ENCODE data around the gene ASIC3.
A peak's percentile ranks its signal among the peaks of the same experiment; 100 is the strongest.
"Not testable (repeated sequence)": the region's sequence is repeated elsewhere in the genome, so short reads cannot be mapped to it uniquely, and the experiment has no call there.

Gene ASIC3

DNA sequence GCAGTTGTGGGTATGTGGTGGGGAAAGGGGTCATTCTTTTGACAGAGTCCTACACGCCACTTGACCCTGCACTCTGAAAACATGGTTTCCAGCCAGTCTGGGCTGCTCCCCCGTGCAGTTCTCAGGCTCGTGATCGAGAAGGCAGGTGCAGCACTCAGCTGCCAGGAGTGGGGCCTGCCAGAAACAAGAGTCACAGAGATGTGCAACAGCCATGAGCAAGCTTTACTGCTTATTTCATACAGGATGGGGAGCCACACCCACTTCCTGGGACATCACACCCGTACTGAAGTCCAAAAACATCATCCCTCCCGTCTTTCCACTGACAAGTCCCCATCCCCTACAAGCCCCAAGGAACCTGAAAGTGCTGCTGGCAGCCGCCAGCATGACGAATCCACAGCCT is 33.4 kb upstream of the ASIC3 start:
- peak; percentile 42 for DNase-seq

GRCh38 chr7:151015967-151016366 is 32.4 kb upstream of the ASIC3 start:
- DNase-seq = no peak

- DNase-seq = no peak
Measured at GRCh38 chr7:151016505-151016904, 31.8 kb upstream of the ASIC3 start.

- no peak for DNase-seq
Measured at GRCh38 chr7:151016942-151017341, 31.4 kb upstream of the ASIC3 start.

DNA sequence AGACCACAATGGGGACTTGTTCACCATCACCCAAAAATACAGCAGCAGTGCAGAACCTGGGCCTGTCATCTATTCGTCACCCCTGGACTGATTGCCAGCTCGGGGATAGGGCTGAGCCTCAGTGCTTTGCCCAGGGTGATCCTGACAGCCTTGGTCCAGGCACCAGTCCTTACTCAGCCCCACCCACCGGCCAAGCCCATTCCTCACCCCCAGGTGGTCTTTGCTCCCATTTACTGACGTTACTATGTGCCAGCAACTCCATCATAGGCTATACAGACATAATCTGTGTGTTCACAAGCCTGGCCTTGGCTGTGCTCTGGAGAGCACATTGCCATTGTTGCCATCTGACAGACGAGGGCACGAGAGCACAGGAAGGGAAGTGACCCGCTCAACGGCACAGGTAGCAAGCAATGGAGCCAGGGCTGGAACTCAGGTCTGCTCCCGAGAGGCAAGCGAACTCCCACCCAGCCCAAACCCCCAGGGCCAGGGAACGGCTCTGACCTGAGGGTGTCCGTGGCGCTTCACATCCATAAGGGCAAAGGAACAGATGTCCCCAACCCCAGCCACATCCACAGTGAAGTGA is 30.9 kb upstream of the ASIC3 start:
- DNase-seq = no peak

- DNase-seq = peak; percentile 83
Measured at GRCh38 chr7:151017953-151018420, 30.3 kb upstream of the ASIC3 start.

DNA sequence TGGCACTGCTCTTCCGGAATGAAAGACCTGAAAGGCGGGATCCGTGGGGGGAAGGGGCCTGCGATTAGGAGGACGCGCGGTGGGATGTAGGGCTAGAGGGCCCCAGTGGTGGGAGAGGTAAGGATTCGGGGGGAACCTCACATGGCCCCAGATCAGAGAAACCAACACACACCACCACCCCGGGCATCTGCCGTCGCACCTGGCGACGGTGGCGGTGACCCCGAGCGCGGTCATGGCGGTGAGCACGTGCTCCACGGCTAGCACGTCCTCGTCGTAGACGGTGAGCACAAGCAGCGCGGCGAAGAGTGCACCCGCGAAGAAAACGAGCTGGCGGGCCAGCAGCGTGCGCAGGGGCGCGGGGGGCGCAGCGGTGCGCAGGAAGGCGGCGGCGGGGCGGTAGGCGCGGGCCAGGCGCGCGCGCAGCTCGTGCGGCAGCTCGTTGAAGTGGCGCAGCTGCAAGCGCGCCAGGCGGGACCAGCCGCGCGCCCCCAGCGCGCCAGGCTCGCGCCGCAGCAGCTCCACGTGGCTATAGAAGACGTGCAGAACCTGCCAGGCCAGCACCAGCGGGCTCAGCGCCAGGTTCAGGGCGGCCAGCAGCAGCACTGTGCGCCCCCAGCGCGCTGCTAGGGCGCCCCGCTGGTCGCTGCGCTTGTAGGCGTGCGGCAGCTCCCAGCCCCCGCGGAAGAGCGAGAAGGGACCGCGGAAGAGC is 29.8 kb upstream of the ASIC3 start:
- peak; percentile 44 for DNase-seq

GRCh38 chr7:151019130-151019447 is 29.2 kb upstream of the ASIC3 start:
- DNase-seq = no peak

- DNase-seq = no peak
Measured at GRCh38 chr7:151020231-151020630, 28.1 kb upstream of the ASIC3 start.

- no peak for DNase-seq
Measured at GRCh38 chr7:151023232-151023631, 25.1 kb upstream of the ASIC3 start.

DNA sequence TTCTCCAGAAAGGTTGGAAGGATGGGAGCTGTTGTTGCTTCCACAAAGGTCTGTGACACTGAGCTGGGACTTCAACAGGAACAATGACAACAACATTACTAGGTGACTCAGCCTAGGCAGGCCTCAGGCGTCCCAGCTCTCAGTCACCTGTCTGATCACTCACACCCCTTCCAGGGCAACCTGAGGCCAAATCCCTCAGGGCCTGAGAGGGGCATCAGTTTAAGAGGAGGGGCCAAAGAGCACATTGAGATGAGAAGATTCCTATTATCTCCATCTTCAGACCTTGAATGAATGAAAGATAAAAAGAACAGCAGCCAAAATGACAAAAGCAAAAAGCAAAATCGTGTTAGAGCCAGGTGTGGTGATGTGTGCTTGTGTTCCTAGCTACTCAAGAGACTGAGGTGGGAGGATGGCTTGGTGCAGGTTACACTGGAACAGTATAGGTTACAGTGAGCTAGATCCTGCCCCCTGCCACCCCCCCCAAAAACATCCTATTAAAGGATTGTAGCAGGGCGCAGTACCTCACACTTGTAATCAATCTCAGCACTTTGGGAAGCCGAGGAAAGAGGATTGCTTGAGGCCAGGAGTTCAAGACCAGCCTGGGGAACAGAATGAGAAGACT is 23.8 kb upstream of the ASIC3 start, which contains the start of gene ATG9B:
Gene ATG9B, minus strand, starts transcription at position 60 of the 622 bp plus-strand sequence. CDS start 71 bp downstream, outside the sequence.
- DNase-seq = no peak

- DNase-seq = no peak
Measured at GRCh38 chr7:151025924-151026671, 22.2 kb upstream of the ASIC3 start.

DNA sequence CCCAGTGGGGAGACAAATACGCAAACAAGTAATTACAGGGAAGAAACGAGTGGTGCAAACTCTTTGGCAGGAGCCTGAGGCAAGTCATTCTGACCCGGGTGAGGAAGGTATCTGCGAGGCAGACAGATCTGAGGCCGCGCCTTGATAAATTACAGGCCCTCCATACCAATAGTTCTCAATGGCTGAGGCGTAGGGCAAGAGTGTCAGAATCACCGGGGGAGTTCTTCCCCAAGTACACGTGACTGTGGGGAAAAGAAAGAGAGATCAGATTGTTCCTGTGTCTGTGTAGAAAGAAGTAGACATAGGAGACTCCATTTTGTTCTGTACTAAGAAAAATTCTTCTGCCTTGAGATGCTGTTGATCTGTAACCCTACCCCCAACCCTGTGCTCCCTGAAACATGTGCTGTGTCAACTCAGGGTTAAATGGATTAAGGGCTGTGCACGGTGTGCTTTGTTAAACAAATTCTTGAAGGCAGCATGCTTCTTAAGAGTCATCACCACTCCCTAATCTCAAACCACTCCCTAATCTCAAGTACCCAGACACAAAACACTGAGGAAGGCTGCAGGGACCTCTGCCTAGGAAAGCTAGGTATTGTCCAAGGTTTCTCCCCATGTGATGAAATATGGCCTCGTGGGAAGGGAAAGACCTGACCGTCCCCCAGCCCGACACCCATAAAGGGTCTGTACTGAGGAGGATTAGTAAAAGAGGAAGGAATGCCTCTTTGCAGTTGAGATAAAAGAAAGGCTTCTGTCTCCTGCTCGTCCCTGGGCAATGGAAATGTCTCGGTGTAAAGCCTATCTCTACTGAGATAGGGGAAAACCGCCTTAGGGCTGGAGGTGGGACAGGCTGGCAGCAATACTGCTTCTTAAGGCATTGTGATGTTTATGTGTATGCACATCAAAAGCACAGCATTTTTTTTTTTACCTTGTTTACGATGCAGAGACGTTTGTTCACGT is 21.3 kb upstream of the ASIC3 start:
- DNase-seq = not testable (repeated sequence)

DNA sequence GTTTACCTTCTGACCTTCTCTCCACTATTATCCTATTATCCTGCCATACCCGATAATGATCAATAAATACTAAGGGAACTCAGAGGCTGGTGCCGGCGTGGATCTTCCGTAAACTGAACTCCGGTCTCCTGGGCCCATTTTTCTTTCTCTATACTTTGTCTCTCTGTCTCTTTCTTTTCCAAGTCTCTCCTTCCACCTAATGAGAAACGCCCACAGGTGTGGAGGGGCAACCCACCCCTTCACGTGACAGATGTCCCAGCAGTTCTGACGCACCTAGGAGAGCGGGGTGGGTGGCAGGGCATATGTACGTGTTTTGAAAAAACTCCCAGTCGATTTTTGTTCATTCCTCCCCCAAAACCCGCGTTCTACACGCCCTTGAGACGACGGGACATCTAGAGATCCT is 20.6 kb upstream of the ASIC3 start:
- DNase-seq = not testable (repeated sequence)

GRCh38 chr7:151028131-151028947 is 20.0 kb upstream of the ASIC3 start, which contains the start of gene ABCB8:
Gene ABCB8, plus strand, starts transcription at chr7:151028450. Its CDS starts 66 bp downstream, at chr7:151028516.
- DNase-seq = peak; percentile 100

DNA sequence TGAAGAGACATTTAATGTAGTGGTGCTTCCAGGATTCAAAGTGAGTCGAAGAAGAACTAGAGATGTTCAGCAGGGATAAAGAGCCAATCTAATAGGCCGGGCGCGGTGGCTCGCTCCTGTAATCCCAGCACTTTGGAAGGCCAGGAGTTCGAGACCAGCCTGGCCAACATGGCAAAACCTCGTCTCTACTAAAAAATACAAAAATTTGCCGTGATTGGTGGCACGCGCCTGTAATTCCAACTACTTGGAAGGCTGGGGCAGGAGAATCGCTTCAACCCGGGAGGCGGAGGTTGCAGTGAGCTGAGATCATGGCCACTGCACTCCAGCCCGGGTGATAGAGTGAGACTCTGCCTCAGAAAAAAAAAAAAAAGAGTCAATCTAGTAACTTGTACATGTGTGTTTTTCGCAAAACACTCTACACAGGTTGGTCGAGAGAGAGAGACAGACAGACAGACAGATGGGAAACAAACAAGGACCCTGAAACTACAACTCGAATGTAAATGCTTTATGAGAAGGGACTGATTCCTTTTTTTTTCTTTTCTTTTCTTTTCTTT is 19.3 kb upstream of the ASIC3 start:
- DNase-seq = no peak

- DNase-seq = no peak
Measured at GRCh38 chr7:151031011-151031410, 17.3 kb upstream of the ASIC3 start.

DNA sequence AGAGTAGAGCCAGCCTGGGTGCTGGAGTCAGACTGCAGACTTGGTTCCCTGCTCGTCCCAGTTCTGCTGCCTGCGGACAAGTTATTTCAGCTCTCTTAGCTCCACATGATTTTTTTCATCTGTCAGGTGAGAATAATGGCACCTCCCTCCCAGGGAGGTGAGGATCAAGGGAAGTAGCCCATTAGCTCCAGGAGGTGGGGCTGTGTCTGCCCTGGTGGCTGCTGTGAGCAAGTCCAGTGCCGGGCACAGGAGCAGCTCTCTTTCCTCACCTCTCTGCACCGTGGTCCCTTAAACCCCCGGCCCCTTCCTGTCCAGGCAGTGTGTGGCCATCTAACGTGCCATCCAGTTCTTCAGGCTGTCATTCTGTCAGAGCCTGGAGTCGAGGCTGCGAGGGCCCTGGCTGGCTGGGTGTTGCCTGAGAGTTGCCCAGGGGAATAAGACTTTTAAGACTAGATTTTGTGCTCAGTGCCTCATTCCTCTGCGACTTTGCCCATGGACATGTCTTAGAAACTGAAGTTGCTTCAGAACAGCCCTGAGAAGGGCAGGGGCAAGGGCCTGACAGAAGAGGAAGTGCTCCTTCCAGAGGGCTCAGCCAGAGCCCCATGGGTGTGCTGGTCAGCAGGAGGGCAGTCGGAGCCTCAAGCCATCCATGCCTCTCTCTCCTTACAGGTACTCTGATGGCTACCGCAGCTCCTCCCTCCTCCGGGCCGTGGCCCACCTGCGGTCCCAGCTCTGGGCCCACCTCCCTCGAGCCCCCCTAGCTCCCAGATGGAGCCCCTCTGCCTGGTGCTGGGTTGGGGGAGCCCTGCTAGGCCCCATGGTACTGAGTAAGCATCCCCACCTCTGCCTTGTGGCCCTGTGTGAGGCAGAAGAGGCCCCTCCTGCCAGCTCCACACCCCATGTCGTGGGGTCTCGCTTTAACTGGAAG is 15.1 kb upstream of the ASIC3 start:
- no peak for DNase-seq

DNA sequence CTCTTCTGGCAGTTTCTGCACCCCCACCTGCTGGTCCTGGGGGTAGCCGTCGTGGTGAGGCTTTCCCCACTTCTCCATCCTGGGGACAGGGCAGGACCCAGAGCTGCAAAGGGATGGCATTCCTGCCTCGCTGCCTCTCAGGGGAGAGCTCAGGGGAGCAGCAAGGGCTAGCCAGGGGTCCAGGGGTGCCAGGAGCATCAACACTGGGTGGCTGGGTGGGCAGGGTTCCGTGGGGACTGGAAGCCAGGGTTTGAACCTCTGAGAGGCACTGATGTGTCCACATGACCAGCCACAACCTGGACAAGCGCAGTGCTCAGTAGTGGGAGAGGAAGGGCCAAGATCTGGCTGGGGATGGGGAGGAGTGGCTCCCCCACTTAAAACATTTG is 14.5 kb upstream of the ASIC3 start:
- no peak for DNase-seq
